Measurements from ENCODE around the gene SSTR3.

Gene SSTR3

GRCh38 chr22:37165066-37165465, 47.2 kb downstream of the SSTR3 start:
- H3K4me3 ChIP-seq (ENCODE audit: low read length), result no peak overlapping the region
- H2BK5ac ChIP-seq (ENCODE audit: low read length), result no peak overlapping the region
- H3K23ac ChIP-seq (ENCODE audit: low read length), result no peak overlapping the region
- H2BK15ac ChIP-seq (replicated peaks; ENCODE audit: low read depth), result no peak overlapping the region
- H3K4me1 ChIP-seq (ENCODE audit: control insufficient read depth, low read depth, low read length), result peaks cover 3% of the 10 kb centered on the region
- no peak overlapping the region for H2BK120ac ChIP-seq (ENCODE audit: low read depth, low read length)
- no peaks in the 10 kb centered on the region for H3K36me3 ChIP-seq (ENCODE audit: control insufficient read depth, insufficient read depth, low read length)
- WGBS (ENCODE audit: extremely low coverage, insufficient coverage, low lambda C conversion rate), result no CpG with 5 or more reads among the region's 9 CpGs
- no peak overlapping the region for H3K56ac ChIP-seq (ENCODE audit: low read length)
- no peak overlapping the region for H3K4ac ChIP-seq (ENCODE audit: low read depth, low read length)
- H4K5ac ChIP-seq (ENCODE audit: low read length), result no peak overlapping the region
- H3K9ac ChIP-seq (ENCODE audit: low read length), result no peak overlapping the region
- H3K79me2 ChIP-seq (ENCODE audit: control insufficient read depth, insufficient read depth, low read length), result no peaks in the 10 kb centered on the region
- no peak for DNase-seq
- H4K8ac ChIP-seq (ENCODE audit: low read depth, low read length), result no peak overlapping the region
- no peaks in the 10 kb centered on the region for H3K79me1 ChIP-seq (ENCODE audit: low read length)
- H3K27me3 ChIP-seq (ENCODE audit: insufficient read depth, low read length, poor library complexity), result no peaks in the 10 kb centered on the region
- no peak overlapping the region for H3K4me2 ChIP-seq (ENCODE audit: low read length)
- H3K27ac ChIP-seq (ENCODE audit: low read depth, low read length), result no peak overlapping the region
- no peak overlapping the region for H3K18ac ChIP-seq (ENCODE audit: low read length)
- no peak overlapping the region for H2AK5ac ChIP-seq (ENCODE audit: low read length)

GRCh38 chr22:37164505-37164887, 47.8 kb downstream of the SSTR3 start:
- H3K9ac ChIP-seq (ENCODE audit: low read length), result no peak overlapping the region
- H4K5ac ChIP-seq (ENCODE audit: low read length), result no peak overlapping the region
- H3K18ac ChIP-seq (ENCODE audit: low read length), result no peak overlapping the region
- no peak overlapping the region for H3K4me2 ChIP-seq (ENCODE audit: low read length)
- H2BK15ac ChIP-seq (replicated peaks; ENCODE audit: low read depth), result no peak overlapping the region
- no peaks in the 10 kb centered on the region for H3K27me3 ChIP-seq (ENCODE audit: insufficient read depth, low read length, poor library complexity)
- H3K4me3 ChIP-seq (ENCODE audit: low read length), result no peak overlapping the region
- no peak overlapping the region for H3K23ac ChIP-seq (ENCODE audit: low read length)
- no peak for DNase-seq
- H2BK5ac ChIP-seq (ENCODE audit: low read length), result no peak overlapping the region
- no peak overlapping the region for H2BK120ac ChIP-seq (ENCODE audit: low read depth, low read length)
- H3K79me2 ChIP-seq (ENCODE audit: control insufficient read depth, insufficient read depth, low read length), result no peaks in the 10 kb centered on the region
- H3K4ac ChIP-seq (ENCODE audit: low read depth, low read length), result no peak overlapping the region
- no peak overlapping the region for H2AK5ac ChIP-seq (ENCODE audit: low read length)
- no peak overlapping the region for H3K27ac ChIP-seq (ENCODE audit: low read depth, low read length)
- no peaks in the 10 kb centered on the region for H3K79me1 ChIP-seq (ENCODE audit: low read length)
- WGBS (ENCODE audit: extremely low coverage, insufficient coverage, low lambda C conversion rate), result no CpG with 5 or more reads among the region's 5 CpGs
- no peak overlapping the region for H4K8ac ChIP-seq (ENCODE audit: low read depth, low read length)
- H3K56ac ChIP-seq (ENCODE audit: low read length), result no peak overlapping the region
- peaks cover 3% of the 10 kb centered on the region for H3K4me1 ChIP-seq (ENCODE audit: control insufficient read depth, low read depth, low read length)
- H3K36me3 ChIP-seq (ENCODE audit: control insufficient read depth, insufficient read depth, low read length), result no peaks in the 10 kb centered on the region

GRCh38 chr22:37163575-37164504, 48.4 kb downstream of the SSTR3 start:
- H4K8ac ChIP-seq (ENCODE audit: low read depth, low read length), result no peak overlapping the region
- no peak overlapping the region for H3K18ac ChIP-seq (ENCODE audit: low read length)
- no peak overlapping the region for H2BK120ac ChIP-seq (ENCODE audit: low read depth, low read length)
- no peak overlapping the region for H3K23ac ChIP-seq (ENCODE audit: low read length)
- no peak overlapping the region for H2AK5ac ChIP-seq (ENCODE audit: low read length)
- no peak overlapping the region for H3K9ac ChIP-seq (ENCODE audit: low read length)
- no peak for DNase-seq
- H3K4ac ChIP-seq (ENCODE audit: low read depth, low read length), result no peak overlapping the region
- no peaks in the 10 kb centered on the region for H3K79me1 ChIP-seq (ENCODE audit: low read length)
- H3K27me3 ChIP-seq (ENCODE audit: insufficient read depth, low read length, poor library complexity), result no peaks in the 10 kb centered on the region
- H3K36me3 ChIP-seq (ENCODE audit: control insufficient read depth, insufficient read depth, low read length), result no peaks in the 10 kb centered on the region
- H3K4me2 ChIP-seq (ENCODE audit: low read length), result no peak overlapping the region
- no CpG with 5 or more reads among the region's 22 CpGs for WGBS (ENCODE audit: extremely low coverage, insufficient coverage, low lambda C conversion rate)
- no peak overlapping the region for H2BK15ac ChIP-seq (replicated peaks; ENCODE audit: low read depth)
- no peak overlapping the region for H3K27ac ChIP-seq (ENCODE audit: low read depth, low read length)
- no peak overlapping the region for H2BK5ac ChIP-seq (ENCODE audit: low read length)
- H3K4me1 ChIP-seq (ENCODE audit: control insufficient read depth, low read depth, low read length), result peaks cover 3% of the 10 kb centered on the region
- H3K4me3 ChIP-seq (ENCODE audit: low read length), result no peak overlapping the region
- no peaks in the 10 kb centered on the region for H3K79me2 ChIP-seq (ENCODE audit: control insufficient read depth, insufficient read depth, low read length)
- H4K5ac ChIP-seq (ENCODE audit: low read length), result no peak overlapping the region
- H3K56ac ChIP-seq (ENCODE audit: low read length), result no peak overlapping the region

- no peaks in the 10 kb centered on the region for H3K79me1 ChIP-seq (ENCODE audit: low read length)
- no peak overlapping the region for H4K5ac ChIP-seq (ENCODE audit: low read length)
- no peaks in the 10 kb centered on the region for H3K27me3 ChIP-seq (ENCODE audit: insufficient read depth, low read length, poor library complexity)
- no peaks in the 10 kb centered on the region for H3K36me3 ChIP-seq (ENCODE audit: control insufficient read depth, insufficient read depth, low read length)
- no peak overlapping the region for H3K56ac ChIP-seq (ENCODE audit: low read length)
- H2BK15ac ChIP-seq (replicated peaks; ENCODE audit: low read depth), result no peak overlapping the region
- H3K79me2 ChIP-seq (ENCODE audit: control insufficient read depth, insufficient read depth, low read length), result no peaks in the 10 kb centered on the region
- no peak overlapping the region for H3K4me3 ChIP-seq (ENCODE audit: low read length)
- H2BK120ac ChIP-seq (ENCODE audit: low read depth, low read length), result no peak overlapping the region
- WGBS (ENCODE audit: extremely low coverage, insufficient coverage, low lambda C conversion rate), result no CpG with 5 or more reads among the region's 5 CpGs
- no peak for DNase-seq
- no peak overlapping the region for H2BK5ac ChIP-seq (ENCODE audit: low read length)
- H3K9ac ChIP-seq (ENCODE audit: low read length), result no peak overlapping the region
- H3K18ac ChIP-seq (ENCODE audit: low read length), result no peak overlapping the region
- no peak overlapping the region for H2AK5ac ChIP-seq (ENCODE audit: low read length)
- H3K4me1 ChIP-seq (ENCODE audit: control insufficient read depth, low read depth, low read length), result peaks cover 3% of the 10 kb centered on the region
- H3K27ac ChIP-seq (ENCODE audit: low read depth, low read length), result no peak overlapping the region
- H4K8ac ChIP-seq (ENCODE audit: low read depth, low read length), result no peak overlapping the region
- H3K4ac ChIP-seq (ENCODE audit: low read depth, low read length), result no peak overlapping the region
- no peak overlapping the region for H3K4me2 ChIP-seq (ENCODE audit: low read length)
- H3K23ac ChIP-seq (ENCODE audit: low read length), result no peak overlapping the region
Observed at GRCh38 chr22:37163096-37163489, 49.2 kb downstream of the SSTR3 start.

GRCh38 chr22:37162221-37163095, 49.8 kb downstream of the SSTR3 start:
- no peak for DNase-seq
- no CpG with 5 or more reads among the region's 11 CpGs for WGBS (ENCODE audit: extremely low coverage, insufficient coverage, low lambda C conversion rate)

More at GRCh38 chr22:37162221-37163095, 49.8 kb downstream of the SSTR3 start:
- no peak overlapping the region for H4K8ac ChIP-seq (ENCODE audit: low read depth, low read length)
- H3K79me1 ChIP-seq (ENCODE audit: low read length), result no peaks in the 10 kb centered on the region
- no peak overlapping the region for H3K4ac ChIP-seq (ENCODE audit: low read depth, low read length)
- H3K18ac ChIP-seq (ENCODE audit: low read length), result no peak overlapping the region
- no peak overlapping the region for H3K9ac ChIP-seq (ENCODE audit: low read length)
- H3K27ac ChIP-seq (ENCODE audit: low read depth, low read length), result no peak overlapping the region
- no peak overlapping the region for H3K4me2 ChIP-seq (ENCODE audit: low read length)
- H3K23ac ChIP-seq (ENCODE audit: low read length), result no peak overlapping the region
- no peaks in the 10 kb centered on the region for H3K36me3 ChIP-seq (ENCODE audit: control insufficient read depth, insufficient read depth, low read length)
- no peak overlapping the region for H2AK5ac ChIP-seq (ENCODE audit: low read length)
- no peak overlapping the region for H3K4me3 ChIP-seq (ENCODE audit: low read length)
- H2BK15ac ChIP-seq (replicated peaks; ENCODE audit: low read depth), result no peak overlapping the region
- no peak overlapping the region for H3K56ac ChIP-seq (ENCODE audit: low read length)
- H3K27me3 ChIP-seq (ENCODE audit: insufficient read depth, low read length, poor library complexity), result no peaks in the 10 kb centered on the region
- no peak overlapping the region for H2BK5ac ChIP-seq (ENCODE audit: low read length)
- H3K4me1 ChIP-seq (ENCODE audit: control insufficient read depth, low read depth, low read length), result peaks cover 3% of the 10 kb centered on the region
- H4K5ac ChIP-seq (ENCODE audit: low read length), result no peak overlapping the region
- H3K79me2 ChIP-seq (ENCODE audit: control insufficient read depth, insufficient read depth, low read length), result no peaks in the 10 kb centered on the region
- H2BK120ac ChIP-seq (ENCODE audit: low read depth, low read length), result no peak overlapping the region
